Peyer's patch (tissue), 4 donors: ENCODE measurements around the gene ZNF318.

Source experiments
- POLR2A ChIP-seq, 2 donors: fragments of 450-650 bp; IDR thresholded peaks; one replicate each; pipeline ENCODE4 v1.5.1; 2017; ENCODE audit warnings: antibody characterized with exemption in 2 of 2, mild to moderate bottlenecking in 2 of 2, moderate library complexity in 2 of 2
- TF ChIP-seq, protein P1 (sequence below), 6 experiments: fragments of 450-650 bp in 4 of 6; fragments of 200-600 bp in 2 of 6; sonication (generic) in 1 of 6; IDR thresholded peaks; one replicate each; pipeline ENCODE4 v1.5.1; 2017 to 2019; ENCODE audit warnings: antibody characterized with exemption in 6 of 6, mild to moderate bottlenecking in 3 of 6, moderate library complexity in 1 of 6

DNA sequence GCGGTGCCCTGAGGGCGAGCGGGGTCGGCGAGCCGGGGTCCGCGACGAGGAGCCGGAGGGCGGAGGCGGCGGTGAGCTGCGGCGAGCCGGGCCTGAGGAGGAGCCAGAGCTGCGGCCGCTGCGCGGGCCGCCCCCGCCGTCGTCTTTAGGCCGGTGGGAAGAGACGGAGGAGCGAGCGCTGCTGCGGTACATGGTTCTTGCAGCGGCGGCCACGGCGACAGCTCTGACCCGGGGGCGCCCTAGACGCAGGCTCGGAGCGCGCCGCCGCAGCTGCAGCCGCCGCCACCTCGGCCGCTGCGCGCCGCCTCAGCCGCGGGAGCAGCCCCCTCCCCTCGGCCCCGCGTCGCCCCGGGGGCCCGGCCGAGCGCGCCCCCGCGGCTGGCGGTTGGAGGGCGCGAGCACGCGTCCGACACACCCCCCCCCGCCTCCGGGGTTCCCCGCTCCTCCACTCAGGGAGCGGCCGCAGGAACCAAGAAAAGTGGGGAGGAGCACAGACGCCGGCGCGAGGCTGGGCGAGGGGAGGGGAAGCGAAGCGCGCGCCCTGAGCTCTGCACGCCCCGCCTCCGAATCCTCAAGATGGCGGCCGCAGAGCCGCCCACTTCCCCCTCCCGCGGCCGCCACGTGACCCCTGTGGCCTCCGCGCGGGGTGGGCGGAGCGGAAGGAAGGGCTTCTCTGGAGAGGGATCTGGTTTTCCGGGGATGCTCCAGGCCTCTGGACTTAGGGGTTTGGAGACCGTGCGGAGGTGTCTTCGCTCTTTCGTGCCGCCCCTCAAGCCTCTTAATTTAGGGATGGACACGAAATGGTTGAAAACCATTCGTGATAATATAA lies at the start of gene ZNF318:
- TF ChIP-seq, protein P1, sequence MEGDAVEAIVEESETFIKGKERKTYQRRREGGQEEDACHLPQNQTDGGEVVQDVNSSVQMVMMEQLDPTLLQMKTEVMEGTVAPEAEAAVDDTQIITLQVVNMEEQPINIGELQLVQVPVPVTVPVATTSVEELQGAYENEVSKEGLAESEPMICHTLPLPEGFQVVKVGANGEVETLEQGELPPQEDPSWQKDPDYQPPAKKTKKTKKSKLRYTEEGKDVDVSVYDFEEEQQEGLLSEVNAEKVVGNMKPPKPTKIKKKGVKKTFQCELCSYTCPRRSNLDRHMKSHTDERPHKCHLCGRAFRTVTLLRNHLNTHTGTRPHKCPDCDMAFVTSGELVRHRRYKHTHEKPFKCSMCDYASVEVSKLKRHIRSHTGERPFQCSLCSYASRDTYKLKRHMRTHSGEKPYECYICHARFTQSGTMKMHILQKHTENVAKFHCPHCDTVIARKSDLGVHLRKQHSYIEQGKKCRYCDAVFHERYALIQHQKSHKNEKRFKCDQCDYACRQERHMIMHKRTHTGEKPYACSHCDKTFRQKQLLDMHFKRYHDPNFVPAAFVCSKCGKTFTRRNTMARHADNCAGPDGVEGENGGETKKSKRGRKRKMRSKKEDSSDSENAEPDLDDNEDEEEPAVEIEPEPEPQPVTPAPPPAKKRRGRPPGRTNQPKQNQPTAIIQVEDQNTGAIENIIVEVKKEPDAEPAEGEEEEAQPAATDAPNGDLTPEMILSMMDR (IDR thresholded peaks at IDR 0.05) = no peak
- peak; percentile 27 to 45 for TF ChIP-seq POLR2A (IDR thresholded peaks at IDR 0.05)
